Measurements from ENCODE around the gene CTAG1B.
"Not testable (repeated sequence)": the region's sequence is repeated elsewhere in the genome, so short reads cannot be mapped to it uniquely, and the experiment has no call there.

Gene CTAG1B

DNA sequence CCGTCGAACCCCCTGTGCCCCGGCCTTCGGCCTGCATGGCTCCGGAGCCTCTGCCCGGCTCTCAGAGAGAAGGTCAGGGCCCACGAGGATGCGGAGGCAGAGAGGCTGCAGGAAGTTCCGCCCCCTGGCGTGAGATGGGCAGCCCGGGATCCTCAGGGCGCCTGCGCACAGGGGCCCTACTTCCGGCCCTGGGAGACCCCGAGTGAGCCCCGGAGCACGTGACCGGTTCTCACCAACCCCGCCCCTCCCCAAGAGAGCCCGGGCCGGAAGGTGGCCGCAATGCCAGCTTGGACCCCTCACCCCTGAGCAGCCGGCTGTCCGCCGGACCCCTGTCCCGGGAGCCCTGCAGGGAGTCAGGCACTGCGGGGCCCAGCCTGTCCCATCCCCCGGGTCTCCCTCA is at the start of gene CTAG1B:
Gene CTAG1B, minus strand, starts transcription at position 101 of the 400 bp plus-strand sequence. Its CDS starts 64 bp downstream, at position 37.
- not testable (repeated sequence) for DNase-seq (ENCODE audit: low read depth in 2 of 2)

DNA sequence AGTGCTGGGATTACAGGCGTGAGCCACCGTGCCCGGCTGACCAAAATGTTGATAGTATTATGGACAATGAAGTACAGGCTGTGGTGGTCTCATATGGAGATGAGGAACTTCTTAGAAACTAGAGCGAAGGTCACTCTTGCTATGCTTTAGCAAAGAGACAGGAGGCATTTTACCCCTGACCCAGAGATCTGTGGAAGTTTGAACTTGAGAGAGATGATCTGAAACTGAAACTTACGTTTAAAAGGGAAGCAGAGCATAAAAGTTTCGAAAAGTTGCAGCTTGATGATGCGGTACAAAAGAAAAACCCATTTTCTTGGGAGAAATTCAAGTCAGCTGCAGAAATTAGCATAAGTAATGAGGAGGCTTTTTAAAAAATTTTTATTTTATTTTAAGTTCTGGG is 42.8 kb upstream of the CTAG1B start:
- DNase-seq (ENCODE audit: low read depth in 2 of 2) = no peak

DNA sequence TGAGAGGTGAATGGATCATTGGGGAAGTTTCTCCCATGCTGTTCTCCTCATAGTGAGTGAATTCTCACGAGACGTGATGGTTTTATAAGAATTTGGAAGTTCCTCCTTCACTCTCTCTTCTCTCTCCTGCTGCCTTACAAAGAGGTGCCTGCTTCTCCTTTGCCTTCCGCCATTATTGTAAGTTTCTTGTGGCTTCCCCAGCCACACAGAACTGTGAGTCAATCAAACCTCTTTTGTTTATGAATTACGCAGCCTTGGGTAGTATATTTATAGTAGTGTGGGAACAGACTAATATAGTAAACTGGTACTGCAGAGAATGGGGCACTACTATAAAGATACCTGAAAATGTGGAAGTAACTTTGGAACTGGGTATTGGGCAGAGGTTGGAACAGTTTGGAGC is 42.1 kb upstream of the CTAG1B start:
- no peak for DNase-seq (ENCODE audit: low read depth in 2 of 2)

DNA sequence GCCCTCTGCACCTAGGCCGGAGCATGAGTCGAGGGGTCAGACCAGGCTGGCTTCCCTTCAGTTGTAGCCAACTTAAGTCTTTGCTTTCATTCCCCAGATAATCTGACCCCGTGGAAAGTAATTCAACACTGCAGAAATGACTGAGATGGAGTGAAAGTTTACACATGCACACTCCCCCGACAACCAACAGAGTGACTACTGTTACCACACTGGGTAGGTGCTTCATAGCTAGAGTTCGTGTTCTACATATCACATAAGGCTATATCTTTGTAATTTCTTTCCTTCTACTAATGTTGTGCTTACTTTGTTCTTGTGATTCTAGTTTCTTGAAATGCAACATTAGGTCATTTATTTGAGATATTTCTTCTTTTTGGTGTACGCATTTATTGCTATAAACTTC is 41.5 kb upstream of the CTAG1B start:
- DNase-seq (ENCODE audit: low read depth in 2 of 2) = no peak

DNA sequence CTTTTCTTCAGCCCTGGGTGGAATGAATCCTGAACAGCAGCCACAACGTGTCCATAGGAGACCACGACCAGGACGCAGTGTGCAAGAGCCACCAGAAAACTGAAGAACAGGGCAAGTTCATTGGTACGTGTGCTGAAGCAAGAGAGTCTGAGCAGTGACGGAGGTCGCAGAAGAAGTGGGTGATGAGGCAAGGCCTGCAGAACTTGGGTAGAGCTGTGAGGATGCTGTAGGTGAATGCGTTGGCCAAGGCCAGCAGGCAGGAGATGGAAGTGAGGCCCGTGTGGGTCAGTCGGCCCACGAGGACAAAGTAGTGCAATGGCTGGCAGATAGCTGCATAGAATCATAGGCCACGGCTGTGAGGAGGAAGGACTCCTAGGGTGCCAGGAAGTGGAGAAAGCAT is 39.9 kb upstream of the CTAG1B start:
- no peak for DNase-seq (ENCODE audit: low read depth in 2 of 2)

DNA sequence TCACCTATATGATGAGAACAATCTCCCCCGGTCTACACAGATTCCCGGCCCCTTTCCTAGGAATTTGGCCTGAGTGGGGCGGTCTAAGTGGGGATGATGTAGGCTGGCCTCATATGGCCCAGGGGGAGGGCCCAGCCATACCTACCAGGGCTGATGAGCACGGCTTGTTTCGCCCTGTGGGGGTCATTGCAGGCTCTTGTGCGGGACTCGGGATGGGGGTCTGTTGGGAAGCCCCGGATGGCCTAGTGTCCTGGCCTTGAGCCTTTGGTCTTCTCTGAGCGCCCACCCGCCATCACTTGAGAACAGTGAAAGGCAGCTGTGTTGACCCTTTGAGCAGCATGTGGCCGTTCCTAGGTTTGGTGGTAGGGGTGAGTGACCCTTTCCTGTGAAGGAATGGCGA is 39.1 kb upstream of the CTAG1B start:
- no peak for DNase-seq (ENCODE audit: low read depth in 2 of 2)

DNA sequence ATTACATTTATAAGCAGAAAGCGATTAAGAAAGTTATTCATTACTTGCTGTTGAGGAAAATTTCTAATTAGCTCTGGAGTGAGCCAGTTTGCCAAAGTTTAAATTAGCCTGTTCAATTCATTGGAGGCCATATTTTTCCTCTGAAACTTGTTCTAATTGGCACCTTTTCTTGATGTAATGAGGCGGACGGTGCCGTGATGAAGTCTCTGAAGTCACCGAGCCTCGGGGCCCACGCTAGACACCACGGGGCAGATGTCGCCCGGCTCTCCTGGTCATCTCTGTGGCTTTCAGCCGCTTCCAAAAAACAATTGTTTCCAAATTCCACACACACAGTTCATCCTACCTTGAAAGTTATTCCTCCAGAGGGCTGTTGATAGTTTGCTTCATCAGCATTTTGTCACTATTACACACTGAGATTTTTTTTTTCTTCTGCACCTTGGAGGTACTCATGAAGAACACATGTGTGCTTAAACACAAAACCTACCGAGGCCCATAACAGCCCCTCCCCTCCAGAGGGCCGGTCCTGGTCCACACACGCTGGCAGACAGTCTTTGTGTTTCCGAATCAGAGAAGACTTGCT is 38.2 kb upstream of the CTAG1B start:
- no peak for DNase-seq (ENCODE audit: low read depth in 2 of 2)

DNA sequence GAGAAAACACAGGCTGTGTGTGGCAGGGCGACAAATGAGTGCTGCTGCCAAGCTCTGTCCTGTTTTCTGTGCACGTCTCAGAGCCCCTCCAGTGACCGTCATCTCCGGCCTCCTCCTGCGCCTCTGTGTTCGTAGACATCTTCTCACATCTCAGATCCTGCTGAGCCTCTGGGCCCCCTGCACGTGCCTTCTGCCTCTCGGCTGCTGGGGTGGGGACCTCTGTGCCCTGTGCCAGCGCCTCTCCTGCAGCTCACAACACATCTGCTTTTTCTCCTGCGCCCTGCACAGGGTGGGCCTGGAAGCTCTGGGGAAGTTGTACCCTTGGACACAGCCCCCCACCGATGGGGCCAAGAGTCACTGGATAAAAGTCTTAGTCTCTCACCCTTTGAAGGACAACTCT is 36.7 kb upstream of the CTAG1B start:
- DNase-seq (ENCODE audit: low read depth in 2 of 2) = no peak

DNA sequence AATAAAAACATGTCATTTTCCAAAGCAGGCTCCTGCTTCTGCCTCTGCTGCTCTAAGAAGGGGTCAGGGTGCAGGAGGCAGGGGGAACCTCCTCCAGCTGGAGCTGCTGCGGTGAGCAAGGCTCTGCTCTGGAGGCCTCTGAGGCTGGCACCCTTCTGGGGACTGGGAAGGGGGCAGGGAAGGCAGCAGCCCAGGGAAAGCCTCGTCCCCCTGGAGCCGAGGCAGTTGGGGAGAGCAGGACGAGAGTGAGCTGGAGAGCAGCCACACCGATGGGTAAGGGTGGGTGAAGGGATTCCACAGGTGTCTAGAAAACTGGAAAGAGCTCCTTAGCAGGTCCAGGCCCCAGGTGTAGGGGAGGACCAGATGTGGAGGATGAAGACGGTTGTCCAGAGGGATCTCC is 36.3 kb upstream of the CTAG1B start:
- DNase-seq (ENCODE audit: low read depth in 2 of 2) = no peak

DNA sequence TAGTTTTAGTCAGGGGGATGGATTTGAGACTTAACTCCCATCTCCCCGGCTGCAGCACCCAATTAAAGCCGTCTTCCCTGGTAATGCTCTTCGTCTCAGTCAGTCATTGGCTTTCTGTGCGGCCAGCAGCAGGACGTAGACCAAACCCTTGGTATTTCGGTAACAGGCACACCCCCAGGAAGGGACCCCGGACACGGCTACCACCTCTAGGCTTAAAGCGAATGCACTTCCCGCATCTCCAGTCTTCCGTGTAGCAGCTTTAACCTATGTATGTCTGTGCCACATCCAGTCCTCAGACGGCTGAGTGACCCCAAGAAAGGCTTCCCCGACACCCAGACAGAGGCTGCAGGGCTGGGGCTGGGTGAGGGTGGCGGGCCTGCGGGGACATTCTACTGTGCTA is 35.8 kb upstream of the CTAG1B start:
- no peak for DNase-seq (ENCODE audit: low read depth in 2 of 2)

DNA sequence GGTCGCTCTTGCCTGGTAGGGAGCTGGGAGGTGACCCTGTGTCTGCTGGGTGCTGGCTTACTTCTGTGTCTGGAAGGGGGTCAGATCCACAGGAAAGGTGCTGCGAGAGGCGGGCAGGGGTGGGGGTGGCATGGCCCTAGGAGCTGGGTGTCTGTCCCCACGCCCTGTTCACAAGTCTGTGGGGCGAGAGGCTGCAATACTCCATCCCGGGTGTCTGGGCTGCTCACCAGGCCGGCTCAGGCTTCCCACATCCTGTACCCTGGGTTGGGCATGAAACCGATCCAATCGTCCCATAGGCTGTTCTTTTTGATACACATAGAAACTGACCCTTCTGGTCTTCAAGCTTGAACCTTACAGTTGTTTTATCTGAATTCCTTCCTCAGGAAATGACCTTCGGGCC is 35.3 kb upstream of the CTAG1B start:
- no peak for DNase-seq (ENCODE audit: low read depth in 2 of 2)

DNA sequence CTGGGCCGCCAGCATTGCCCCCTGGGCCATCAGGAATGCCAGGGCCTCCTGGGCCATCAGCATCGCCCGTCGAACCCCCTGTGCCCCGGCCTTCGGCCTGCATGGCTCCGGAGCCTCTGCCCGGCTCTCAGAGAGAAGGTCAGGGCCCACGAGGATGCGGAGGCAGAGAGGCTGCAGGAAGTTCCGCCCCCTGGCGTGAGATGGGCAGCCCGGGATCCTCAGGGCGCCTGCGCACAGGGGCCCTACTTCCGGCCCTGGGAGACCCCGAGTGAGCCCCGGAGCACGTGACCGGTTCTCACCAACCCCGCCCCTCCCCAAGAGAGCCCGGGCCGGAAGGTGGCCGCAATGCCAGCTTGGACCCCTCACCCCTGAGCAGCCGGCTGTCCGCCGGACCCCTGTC is 34.3 kb upstream of the CTAG1B start, which contains the start of gene CTAG2:
Gene CTAG2, minus strand, starts transcription at position 167 of the 400 bp plus-strand sequence. Its CDS starts 64 bp downstream, at position 103.
- DNase-seq (ENCODE audit: low read depth in 2 of 2) = not testable (repeated sequence)

DNA sequence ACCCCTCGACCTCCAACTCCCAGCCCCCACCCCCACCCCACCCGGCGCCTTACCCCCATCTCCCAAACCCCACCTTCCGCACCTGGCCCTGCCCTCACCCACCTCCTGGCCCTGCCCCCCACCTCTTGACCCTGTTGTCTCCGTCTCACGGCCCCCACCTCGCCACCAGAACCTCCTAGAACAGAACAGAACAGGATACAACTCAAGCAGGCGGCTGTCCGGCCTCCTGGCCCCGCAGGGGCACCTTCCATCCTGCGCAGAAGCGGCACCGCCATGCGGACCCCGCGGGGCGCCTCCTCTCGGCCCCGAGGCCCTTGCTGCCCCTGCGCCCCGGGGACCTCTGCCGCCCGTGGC is 33.9 kb upstream of the CTAG1B start:
- DNase-seq (ENCODE audit: low read depth in 2 of 2) = no peak

DNA sequence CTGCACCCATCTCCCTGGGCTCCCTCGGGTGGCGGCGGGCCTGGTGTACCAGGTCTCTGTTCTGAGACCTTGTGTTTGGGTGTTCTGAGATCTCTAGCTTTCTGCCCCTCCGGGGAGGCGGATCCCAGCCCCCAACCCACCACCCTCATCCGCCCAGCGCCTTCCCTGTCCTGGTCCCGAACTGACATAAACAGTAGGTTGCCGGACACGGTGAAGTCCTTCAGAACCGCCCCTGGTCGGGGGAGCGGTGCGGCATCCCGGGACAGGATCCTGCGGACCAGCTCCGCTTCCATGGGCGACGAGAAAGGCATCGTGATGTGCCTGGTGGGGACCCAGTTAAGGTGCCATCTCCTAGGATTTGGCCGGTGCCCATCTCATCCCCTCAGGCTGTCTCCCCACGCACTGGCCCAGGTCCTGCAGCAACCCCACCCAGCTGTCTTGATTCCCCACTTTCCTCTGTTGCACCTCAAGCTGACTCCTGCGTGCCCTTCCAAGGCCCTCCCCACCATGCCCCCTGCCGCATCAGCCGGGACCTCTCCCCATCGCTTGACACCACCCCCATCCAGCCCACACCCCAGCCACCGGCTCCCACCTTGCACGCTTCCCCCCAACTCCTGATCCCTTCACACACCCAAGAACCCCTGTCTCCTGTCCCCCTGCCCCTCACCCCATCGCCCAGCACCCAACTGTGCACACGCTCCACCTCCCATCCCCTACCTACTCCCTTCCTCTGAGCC is 33.4 kb upstream of the CTAG1B start:
- DNase-seq (ENCODE audit: low read depth in 2 of 2) = no peak

DNA sequence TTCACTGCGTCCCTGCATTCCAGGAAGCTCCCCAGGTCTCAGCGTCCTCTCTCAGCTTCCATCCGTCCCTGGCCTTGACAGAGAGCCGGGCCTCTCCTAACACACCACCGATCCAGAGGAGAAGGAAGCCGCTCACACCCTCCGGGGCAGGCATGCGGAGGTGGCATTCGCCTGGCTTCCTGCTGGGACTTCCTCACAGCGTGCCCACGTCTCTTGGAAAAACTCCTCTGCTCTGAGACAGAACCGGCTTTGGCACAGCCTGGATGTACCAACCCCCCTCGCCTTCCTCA is 31.1 kb upstream of the CTAG1B start:
- no peak for DNase-seq (ENCODE audit: low read depth in 2 of 2)

DNA sequence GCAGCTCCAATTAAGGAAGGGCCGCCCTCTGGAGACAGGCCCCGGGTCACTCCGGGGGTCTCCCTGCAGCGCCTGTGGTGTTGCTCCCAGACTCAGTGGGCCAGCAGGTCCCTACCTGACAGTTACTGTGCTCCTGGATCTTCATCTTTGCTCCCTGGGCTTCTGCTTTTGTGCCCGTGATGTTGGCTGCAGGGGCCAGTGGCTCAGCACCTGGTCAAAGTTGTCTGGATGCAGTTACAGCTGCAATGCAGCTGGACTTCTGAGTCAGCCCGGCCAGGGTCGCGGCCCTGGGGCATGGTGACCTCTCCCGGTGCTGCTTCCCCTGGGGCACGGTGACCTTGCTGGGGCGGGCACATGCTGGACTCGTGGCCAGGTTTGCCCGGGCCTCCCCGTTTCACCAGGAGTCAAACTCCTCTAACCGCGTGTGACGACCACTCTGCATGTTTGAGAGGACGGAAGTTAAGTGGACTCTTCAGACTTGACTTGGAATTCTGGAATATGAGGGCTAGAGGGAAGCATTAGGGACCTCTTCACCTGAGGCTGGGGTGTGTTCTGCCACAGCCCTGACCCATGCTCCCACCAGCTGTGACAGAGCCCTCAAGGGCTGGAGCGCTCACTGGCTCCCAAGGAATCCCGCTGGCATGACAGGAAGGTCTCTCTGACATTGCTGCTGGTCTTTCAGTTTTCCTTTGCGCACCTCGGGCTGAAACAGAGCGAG is 30.6 kb upstream of the CTAG1B start:
- DNase-seq (ENCODE audit: low read depth in 2 of 2) = no peak

DNA sequence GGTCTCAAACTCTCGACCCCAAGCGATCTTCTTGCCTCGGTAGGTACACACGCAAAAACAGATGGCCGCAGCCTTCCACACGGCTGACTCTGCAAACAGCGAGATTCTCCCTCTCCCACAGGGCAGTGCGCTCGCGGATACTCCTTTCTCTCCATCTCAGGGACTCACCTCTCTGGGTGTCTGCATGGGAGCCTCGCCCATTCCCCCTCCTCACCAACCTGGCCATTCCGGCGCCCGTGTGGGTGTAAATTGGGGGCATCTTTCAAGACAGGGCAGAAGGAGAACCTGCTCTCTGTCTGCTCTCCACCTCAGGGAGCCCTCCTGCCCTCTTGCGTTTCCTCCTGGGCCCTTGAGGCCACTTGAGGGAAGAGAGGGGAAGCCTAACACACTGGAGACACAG is 29.8 kb upstream of the CTAG1B start:
- DNase-seq (ENCODE audit: low read depth in 2 of 2) = no peak

DNA sequence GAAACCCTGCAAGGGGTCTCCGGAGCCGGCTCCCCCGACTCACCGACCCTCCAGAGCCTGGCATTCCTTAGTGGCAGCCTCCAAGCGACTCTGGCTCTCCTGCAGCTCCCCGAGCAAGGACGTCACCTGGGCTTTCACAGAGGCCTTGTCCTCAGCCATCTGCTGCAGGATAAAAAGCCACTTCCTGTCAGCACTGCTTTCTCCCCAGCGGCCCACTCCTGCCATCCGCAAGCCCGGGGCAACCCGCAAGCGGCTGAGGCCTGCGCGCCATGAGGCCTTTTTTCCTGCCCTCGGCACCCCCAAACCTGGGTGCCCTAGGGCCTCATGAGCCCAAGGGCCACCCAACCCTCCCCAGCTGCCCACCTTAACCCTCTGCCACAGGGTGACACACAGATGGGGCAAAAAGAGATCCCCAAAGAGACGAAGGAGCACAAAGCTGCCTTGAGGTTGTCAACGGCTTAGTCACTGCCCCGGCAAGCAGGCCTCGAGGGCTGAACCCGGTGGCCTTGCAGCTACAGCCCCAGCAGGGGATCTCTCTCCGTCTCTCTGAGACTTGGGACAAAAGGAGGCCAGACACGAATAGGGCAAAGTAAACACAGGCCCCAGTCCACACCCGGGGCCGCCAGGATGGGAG is 26.8 kb upstream of the CTAG1B start:
- not testable (repeated sequence) for DNase-seq (ENCODE audit: low read depth in 2 of 2)

DNA sequence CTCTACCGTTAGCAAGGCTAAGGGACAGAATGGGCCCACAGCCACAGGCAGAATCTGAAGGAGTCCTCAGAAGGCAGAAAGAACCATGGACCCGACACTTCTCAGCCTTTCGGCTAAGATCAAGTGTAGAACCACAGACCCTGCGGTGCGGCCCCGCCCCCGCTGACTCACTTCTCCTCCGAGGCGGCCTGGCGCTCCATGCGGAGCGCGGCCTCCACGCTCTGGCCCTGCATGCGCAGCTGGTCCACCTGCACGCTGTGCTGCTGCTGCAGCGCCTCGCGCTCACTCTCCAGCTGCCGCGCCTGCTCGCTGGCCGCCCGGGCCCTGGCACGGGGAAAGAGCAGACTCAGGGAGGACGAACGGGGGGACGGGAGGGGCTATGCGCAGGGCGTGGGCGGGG is 24.6 kb upstream of the CTAG1B start:
- DNase-seq (ENCODE audit: low read depth in 2 of 2) = not testable (repeated sequence)

DNA sequence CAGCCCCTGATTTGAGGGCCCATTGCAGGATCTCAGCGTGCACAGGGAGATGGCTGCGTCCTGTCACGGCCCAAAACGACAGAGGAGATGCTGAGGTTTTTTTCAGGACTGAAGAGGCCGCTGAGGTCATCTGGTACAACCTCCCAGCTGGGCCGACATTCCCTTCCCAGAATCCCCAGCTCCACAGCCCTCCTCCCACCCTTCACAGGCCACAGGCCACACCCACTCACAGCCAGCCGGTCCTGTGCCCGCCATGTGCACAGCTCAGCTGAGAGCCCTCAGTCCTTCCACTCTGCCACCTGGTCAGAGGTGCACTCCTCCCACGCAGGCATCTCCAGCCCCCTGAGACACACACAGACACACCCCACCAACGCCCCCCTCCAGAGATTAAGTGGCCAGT is 22.7 kb upstream of the CTAG1B start:
- DNase-seq (ENCODE audit: low read depth in 2 of 2) = not testable (repeated sequence)

DNA sequence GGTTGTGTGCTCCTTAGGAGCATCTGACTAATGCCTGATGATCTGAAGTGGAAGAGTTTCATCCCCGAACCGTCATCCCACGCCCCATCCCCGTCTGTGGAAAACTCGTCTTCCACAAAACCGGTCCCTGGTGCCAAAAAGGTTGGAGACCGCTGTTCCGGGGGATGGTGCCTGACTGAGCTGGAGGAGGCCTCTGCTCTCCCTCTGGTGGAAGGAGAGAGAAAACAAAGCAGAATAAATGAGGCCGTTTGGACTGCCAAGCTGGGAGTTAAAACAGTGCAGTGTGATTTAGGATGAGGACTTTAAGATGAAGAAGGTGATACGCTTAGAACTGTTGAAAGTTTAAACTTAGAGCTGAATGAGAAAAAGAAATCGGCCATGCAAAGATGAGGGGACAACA is 14.6 kb upstream of the CTAG1B start:
- DNase-seq (ENCODE audit: low read depth in 2 of 2) = not testable (repeated sequence)

DNA sequence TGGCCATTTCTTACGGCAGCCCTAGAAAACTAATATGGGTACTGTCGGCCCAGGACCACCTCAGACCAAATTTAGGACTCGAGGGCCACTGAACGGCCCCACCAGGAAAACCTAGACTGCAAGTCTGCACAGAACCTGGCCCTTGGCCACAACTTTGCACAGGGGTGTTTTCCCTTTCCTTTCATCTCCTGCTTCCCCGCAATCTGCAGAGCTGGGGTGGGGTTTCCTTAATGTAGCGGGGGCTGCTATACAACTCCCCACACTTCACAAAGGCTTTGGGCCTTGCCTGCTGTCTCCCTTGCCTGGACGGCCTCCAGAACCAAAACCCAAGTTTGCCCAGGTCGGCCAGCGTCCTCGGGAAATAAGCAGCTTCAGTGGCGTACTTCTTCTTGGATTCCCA is 11.9 kb upstream of the CTAG1B start:
- not testable (repeated sequence) for DNase-seq (ENCODE audit: low read depth in 2 of 2)

DNA sequence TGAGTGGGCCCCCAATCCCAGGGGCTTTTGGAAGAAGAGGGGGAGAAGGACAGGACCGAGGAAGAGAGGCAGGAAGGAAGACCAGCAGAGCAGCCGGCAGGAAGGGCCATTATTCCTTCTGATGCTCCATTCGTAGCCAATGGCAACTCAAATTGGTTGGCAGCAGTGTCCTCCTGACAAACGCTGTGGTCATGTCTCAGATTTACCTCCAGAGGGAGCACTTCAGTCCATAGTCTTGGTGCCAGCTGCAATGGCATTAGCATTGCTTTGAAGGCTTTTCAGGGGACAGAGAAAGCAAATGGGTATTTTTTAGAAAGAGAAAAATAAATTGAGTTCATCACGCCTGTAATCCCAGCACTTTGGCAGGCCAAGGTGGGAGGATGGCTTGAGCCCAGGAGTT is 9.9 kb upstream of the CTAG1B start:
- DNase-seq (ENCODE audit: low read depth in 2 of 2) = not testable (repeated sequence)
